GM23338 (cell line): Measurements from ENCODE around the gene THRB. TPM values are rescaled to one million over a fixed set of nuclear protein-coding genes. Genes with fewer than 3 reads are reported as not detected.
A peak's percentile ranks its signal among the peaks of the same experiment; 100 is the strongest.

Source experiments
- ATAC-seq: fragments of 200-7000 bp; cut with Tn5 transposase; 3 replicates; pipeline ENCODE4 v1.9.1; 2020
- DNase-seq: peaks from one replicate; pipeline ENCODE4 v3.0.0-alpha.2; 2015; ENCODE audit warnings: low spot score
- H2AFZ ChIP-seq: fragments of 200-600 bp; sonication (generic); 2 replicates; pipeline ENCODE4 v1.8.0; 2016; ENCODE audit warnings: antibody characterized with exemption, mild to moderate bottlenecking, moderate library complexity
- H3F3A ChIP-seq: fragments of 200-600 bp; sonication (generic); replicated peaks from 2 replicates; pipeline ENCODE4 v1.8.0; 2017; ENCODE audit warnings: antibody characterized with exemption, mixed run types, low read depth
- H3K27ac ChIP-seq: fragments of 200-600 bp; sonication (generic); 2 replicates; pipeline ENCODE4 v1.6.1; 2016; ENCODE audit warnings: low read depth
- H3K27me3 ChIP-seq: fragments of 200-600 bp; sonication (generic); 2 replicates; pipeline ENCODE4 v1.8.0; 2016; ENCODE audit warnings: mild to moderate bottlenecking, mixed run types, moderate library complexity; ENCODE audit not compliant: insufficient read depth
- H3K36me3 ChIP-seq: fragments of 200-600 bp; sonication (generic); 2 replicates; pipeline ENCODE4 v1.8.0; 2016; ENCODE audit warnings: mild to moderate bottlenecking; ENCODE audit not compliant: insufficient read depth
- H3K4me1 ChIP-seq: fragments of 200-600 bp; sonication (generic); 2 replicates; pipeline ENCODE4 v1.8.0; 2016; ENCODE audit warnings: mild to moderate bottlenecking, moderate library complexity; ENCODE audit not compliant: insufficient read depth
- H3K4me2 ChIP-seq: fragments of 200-600 bp; sonication (generic); 2 replicates; pipeline ENCODE4 v1.7.1; 2017; ENCODE audit warnings: mixed run types
- H3K4me3 ChIP-seq: fragments of 200-600 bp; sonication (generic); 2 replicates; pipeline ENCODE4 v1.6.1; 2016; ENCODE audit warnings: mixed run types
- H3K79me2 ChIP-seq: fragments of 200-600 bp; sonication (generic); replicated peaks from 2 replicates; pipeline ENCODE4 v1.8.0; 2017; ENCODE audit warnings: mild to moderate bottlenecking; ENCODE audit not compliant: insufficient read depth
- H3K9me2 ChIP-seq: fragments of 200-600 bp; sonication (generic); 2 replicates; pipeline ENCODE4 v1.8.0; 2017; ENCODE audit not compliant: insufficient read depth
- H4K20me1 ChIP-seq: fragments of 200-600 bp; sonication (generic); replicated peaks from 2 replicates; pipeline ENCODE4 v1.8.0; 2017; ENCODE audit warnings: mild to moderate bottlenecking; ENCODE audit not compliant: insufficient read depth
- H3K27ac Mint-ChIP-seq: 2 replicates; pipeline ENCODE4 v1.8.0; 2020; ENCODE audit warnings: inconsistent platforms, mild to moderate bottlenecking, moderate library complexity, mixed read lengths
- H3K27me3 Mint-ChIP-seq: 3 replicates; pipeline ENCODE4 v1.8.0; 2022; ENCODE audit warnings: low read depth, mild to moderate bottlenecking, moderate library complexity, mixed read lengths, inconsistent platforms; ENCODE audit not compliant: insufficient read depth, poor library complexity
- H3K36me3 Mint-ChIP-seq: 3 replicates; pipeline ENCODE4 v1.8.0; 2021; ENCODE audit warnings: low read depth, mild to moderate bottlenecking, inconsistent platforms, moderate library complexity, mixed read lengths
- H3K4me1 Mint-ChIP-seq: 3 replicates; pipeline ENCODE4 v1.8.0; 2020; ENCODE audit warnings: mild to moderate bottlenecking, inconsistent platforms, mixed read lengths
- H3K4me3 Mint-ChIP-seq: 3 replicates; pipeline ENCODE4 v1.8.0; 2021; ENCODE audit warnings: moderate library complexity, mild to moderate bottlenecking, inconsistent platforms, mixed read lengths
- H3K9me3 Mint-ChIP-seq: 3 replicates; pipeline ENCODE4 v1.8.0; 2020; ENCODE audit warnings: moderate library complexity, mild to moderate bottlenecking, inconsistent platforms, mixed read lengths
- CREB1 ChIP-seq: fragments of 250-450 bp; sonication (Bioruptor Pico); IDR thresholded peaks from 2 replicates; pipeline ENCODE4 v1.5.0; 2020; ENCODE audit warnings: low read depth, mild to moderate bottlenecking, moderate library complexity
- EZH2phosphoT487 ChIP-seq: fragments of 200-600 bp; sonication (generic); IDR thresholded peaks from one replicate; pipeline ENCODE4 v1.8.1; 2018; ENCODE audit warnings: antibody characterized with exemption; ENCODE audit not compliant: unreplicated experiment
- ZNF462 ChIP-seq: fragments of 250-450 bp; sonication (Bioruptor Pico); IDR thresholded peaks from 2 replicates; pipeline ENCODE4 v1.5.0; 2020; ENCODE audit warnings: mild to moderate bottlenecking, moderate library complexity
- polyA plus RNA-seq: library from polyadenylated mRNA; unstranded; fragments of >200 nt; fragmentation: Nextera tagmentation; extraction: Ambion mirVana; gene quantifications from 2 replicates; pipeline ENCODE4 v1.2.1, GENCODE V29; 2016
- total RNA-seq: library from RNA; depleted of rRNA; stranded (reverse); fragments of >200 nt; shearing (Covaris generic); gene quantifications from 2 replicates; pipeline ENCODE4 v1.2.3, GENCODE V29; 2014
- TF ChIP-seq, protein P1 (sequence below): IDR thresholded peaks from one replicate; pipeline ENCODE4 v1.6.1; 2018; ENCODE audit warnings: antibody characterized with exemption; ENCODE audit not compliant: unreplicated experiment

The THRB gene
- total and polyA plus RNA-seq, 2 experiments from 2014 or later, result 1.7 to 3.2 TPM

DNA sequence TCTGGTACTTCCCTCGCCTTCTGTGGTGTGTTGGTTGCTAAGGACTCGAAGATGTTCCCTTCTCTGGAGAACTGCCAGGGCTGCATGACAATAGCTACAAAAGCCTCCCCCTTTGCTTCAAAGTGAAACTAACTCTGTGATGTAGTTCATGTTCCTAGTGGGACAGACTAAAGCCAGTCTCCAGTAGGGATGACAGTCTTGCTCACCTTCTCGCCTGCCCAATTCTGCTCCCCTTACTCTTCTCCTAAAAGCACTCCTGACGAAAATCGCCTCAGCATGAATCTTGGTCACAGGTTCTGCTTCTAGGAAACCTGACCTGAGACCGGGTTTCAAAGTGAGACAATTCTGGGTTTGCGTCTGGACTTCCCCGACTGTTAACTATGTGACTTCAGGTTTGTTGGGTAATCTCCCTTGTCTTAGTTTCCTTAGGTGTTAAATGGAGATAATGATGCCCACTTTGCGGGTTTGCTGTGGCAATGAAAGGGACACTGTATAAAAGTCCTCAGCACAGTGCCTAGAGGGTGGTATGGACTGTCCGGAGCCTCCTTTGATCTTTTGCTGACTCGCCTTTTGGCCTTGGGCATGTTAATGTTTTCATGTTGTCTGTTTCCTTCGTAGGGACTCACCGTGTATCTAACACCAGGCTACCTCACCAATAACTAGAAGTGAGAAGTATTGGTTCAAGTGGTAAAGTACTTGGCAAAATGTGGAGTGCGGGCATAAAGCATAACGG is 24.9 kb upstream of the THRB start:
- Histone ChIP-seq H3K79me2 (no peaks in the 10 kb centered on the region), H4K20me1 (peaks cover 6% of the 10 kb centered on the region; the same call in 1 of the 2 replicates), H2AFZ (no peak overlapping the region), H3K9me2 (no peaks in the 10 kb centered on the region), H3K4me2 (peak overlapping the region; percentile 57), H3K4me1 (peaks cover 31% of the 10 kb centered on the region), H3K27me3 (peaks cover 67% of the 10 kb centered on the region), H3F3A (no peaks in the 10 kb centered on the region), H3K36me3 (no peaks in the 10 kb centered on the region), H3K27ac (no peak overlapping the region), H3K4me3 (no peak overlapping the region)
- TF ChIP-seq ZNF462 (CRISPR knock-in tag), result peak; percentile 61; the same call in 1 of the 2 replicates
- TF ChIP-seq, protein P1, sequence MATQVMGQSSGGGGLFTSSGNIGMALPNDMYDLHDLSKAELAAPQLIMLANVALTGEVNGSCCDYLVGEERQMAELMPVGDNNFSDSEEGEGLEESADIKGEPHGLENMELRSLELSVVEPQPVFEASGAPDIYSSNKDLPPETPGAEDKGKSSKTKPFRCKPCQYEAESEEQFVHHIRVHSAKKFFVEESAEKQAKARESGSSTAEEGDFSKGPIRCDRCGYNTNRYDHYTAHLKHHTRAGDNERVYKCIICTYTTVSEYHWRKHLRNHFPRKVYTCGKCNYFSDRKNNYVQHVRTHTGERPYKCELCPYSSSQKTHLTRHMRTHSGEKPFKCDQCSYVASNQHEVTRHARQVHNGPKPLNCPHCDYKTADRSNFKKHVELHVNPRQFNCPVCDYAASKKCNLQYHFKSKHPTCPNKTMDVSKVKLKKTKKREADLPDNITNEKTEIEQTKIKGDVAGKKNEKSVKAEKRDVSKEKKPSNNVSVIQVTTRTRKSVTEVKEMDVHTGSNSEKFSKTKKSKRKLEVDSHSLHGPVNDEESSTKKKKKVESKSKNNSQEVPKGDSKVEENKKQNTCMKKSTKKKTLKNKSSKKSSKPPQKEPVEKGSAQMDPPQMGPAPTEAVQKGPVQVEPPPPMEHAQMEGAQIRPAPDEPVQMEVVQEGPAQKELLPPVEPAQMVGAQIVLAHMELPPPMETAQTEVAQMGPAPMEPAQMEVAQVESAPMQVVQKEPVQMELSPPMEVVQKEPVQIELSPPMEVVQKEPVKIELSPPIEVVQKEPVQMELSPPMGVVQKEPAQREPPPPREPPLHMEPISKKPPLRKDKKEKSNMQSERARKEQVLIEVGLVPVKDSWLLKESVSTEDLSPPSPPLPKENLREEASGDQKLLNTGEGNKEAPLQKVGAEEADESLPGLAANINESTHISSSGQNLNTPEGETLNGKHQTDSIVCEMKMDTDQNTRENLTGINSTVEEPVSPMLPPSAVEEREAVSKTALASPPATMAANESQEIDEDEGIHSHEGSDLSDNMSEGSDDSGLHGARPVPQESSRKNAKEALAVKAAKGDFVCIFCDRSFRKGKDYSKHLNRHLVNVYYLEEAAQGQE, result no peak
- TF ChIP-seq CREB1 (CRISPR knock-in tag), result no peak
- TF ChIP-seq EZH2phosphoT487, result no peak
- peaks cover 33% of the 10 kb centered on the region for H3K4me1 Mint-ChIP-seq
- H3K4me3 Mint-ChIP-seq, result peak overlapping the region; percentile 4; the same call in 1 of the 3 replicates
- H3K27me3 Mint-ChIP-seq, result peaks cover 41% of the 10 kb centered on the region
- peak; percentile 59 for ATAC-seq
- no peaks in the 10 kb centered on the region; the same call in 2 of the 3 replicates for H3K36me3 Mint-ChIP-seq
- DNase-seq, result peak; percentile 82
- H3K27ac Mint-ChIP-seq, result no peak overlapping the region
- H3K9me3 Mint-ChIP-seq, result no peaks in the 10 kb centered on the region
